Measurements from ENCODE around the gene OGG1.

Gene OGG1

DNA sequence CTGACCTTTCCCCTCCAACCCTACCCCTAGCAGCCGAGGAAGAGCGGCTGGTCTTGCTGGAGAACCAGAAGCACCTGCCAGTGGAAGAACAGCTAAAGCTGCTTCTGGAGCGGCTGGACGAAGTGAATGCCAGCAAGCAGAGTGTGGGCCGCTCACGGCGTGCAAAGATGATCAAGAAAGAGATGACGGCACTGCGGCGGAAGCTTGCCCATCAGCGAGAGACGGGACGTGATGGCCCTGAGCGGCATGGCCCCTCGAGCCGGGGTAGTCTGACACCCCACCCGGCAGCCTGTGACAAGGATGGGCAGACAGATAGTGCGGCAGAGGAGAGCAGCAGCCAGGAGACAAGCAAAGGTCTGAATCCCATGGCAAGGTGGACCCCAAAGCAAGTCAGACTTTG is 6.2 kb upstream of the OGG1 start (continued):
- TF ChIP-seq, protein P1, sequence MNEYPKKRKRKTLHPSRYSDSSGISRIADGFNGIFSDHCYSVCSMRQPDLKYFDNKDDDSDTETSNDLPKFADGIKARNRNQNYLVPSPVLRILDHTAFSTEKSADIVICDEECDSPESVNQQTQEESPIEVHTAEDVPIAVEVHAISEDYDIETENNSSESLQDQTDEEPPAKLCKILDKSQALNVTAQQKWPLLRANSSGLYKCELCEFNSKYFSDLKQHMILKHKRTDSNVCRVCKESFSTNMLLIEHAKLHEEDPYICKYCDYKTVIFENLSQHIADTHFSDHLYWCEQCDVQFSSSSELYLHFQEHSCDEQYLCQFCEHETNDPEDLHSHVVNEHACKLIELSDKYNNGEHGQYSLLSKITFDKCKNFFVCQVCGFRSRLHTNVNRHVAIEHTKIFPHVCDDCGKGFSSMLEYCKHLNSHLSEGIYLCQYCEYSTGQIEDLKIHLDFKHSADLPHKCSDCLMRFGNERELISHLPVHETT (tag by site-specific recombination; IDR thresholded peaks at IDR 0.05): no peak
- TF ChIP-seq, protein P2, sequence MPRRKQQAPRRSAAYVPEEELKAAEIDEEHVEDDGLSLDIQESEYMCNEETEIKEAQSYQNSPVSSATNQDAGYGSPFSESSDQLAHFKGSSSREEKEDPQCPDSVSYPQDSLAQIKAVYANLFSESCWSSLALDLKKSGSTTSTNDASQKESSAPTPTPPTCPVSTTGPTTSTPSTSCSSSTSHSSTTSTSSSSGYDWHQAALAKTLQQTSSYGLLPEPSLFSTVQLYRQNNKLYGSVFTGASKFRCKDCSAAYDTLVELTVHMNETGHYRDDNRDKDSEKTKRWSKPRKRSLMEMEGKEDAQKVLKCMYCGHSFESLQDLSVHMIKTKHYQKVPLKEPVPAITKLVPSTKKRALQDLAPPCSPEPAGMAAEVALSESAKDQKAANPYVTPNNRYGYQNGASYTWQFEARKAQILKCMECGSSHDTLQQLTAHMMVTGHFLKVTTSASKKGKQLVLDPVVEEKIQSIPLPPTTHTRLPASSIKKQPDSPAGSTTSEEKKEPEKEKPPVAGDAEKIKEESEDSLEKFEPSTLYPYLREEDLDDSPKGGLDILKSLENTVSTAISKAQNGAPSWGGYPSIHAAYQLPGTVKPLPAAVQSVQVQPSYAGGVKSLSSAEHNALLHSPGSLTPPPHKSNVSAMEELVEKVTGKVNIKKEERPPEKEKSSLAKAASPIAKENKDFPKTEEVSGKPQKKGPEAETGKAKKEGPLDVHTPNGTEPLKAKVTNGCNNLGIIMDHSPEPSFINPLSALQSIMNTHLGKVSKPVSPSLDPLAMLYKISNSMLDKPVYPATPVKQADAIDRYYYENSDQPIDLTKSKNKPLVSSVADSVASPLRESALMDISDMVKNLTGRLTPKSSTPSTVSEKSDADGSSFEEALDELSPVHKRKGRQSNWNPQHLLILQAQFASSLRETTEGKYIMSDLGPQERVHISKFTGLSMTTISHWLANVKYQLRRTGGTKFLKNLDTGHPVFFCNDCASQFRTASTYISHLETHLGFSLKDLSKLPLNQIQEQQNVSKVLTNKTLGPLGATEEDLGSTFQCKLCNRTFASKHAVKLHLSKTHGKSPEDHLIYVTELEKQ (tag by site-specific recombination; IDR thresholded peaks at IDR 0.05; ENCODE audit: borderline replicate concordance): no peak
- TF ChIP-seq ZNF311 (tag by site-specific recombination; IDR thresholded peaks at IDR 0.05; ENCODE audit: borderline replicate concordance): no peak
- no peak for TF ChIP-seq ZEB2 (tag by site-specific recombination; IDR thresholded peaks at IDR 0.05)
- TF ChIP-seq ZNF324 (tag by site-specific recombination; IDR thresholded peaks at IDR 0.05): no peak
- TF ChIP-seq ZNF133 (tag by site-specific recombination; IDR thresholded peaks at IDR 0.05): no peak
- no peak for TF ChIP-seq ZNF610 (tag by site-specific recombination; IDR thresholded peaks at IDR 0.05; ENCODE audit: borderline replicate concordance)
- TF ChIP-seq PRDM6 (tag by site-specific recombination; IDR thresholded peaks at IDR 0.05): no peak

DNA sequence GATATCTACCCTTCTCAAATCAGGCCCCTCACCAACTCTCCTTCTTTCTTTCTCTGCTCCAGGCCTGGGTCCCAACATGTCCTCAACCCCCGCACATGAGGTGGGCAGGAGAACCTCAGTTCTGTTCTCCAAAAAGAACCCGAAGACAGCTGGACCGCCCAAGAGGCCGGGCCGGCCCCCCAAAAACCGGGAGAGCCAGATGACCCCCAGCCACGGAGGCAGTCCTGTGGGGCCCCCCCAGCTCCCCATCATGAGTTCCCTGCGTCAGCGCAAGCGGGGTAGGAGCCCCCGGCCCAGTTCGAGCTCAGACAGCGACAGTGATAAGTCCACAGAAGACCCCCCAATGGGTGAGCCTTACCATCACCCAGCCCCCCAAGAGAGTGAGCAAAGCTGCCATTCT is 5.6 kb upstream of the OGG1 start:
- TF ChIP-seq ZNF335 (tag by site-specific recombination; conservative IDR thresholded peaks at IDR 0.05): no peak
- TF ChIP-seq ZNF658 (tag by site-specific recombination; IDR thresholded peaks at IDR 0.05): no peak
- no peak for TF ChIP-seq PATZ1 (tag by site-specific recombination; IDR thresholded peaks at IDR 0.05)
- TF ChIP-seq ZNF670 (tag by site-specific recombination; IDR thresholded peaks at IDR 0.05; ENCODE audit: low read depth): no peak
- no peak for TF ChIP-seq ZNF544 (tag by site-specific recombination; IDR thresholded peaks at IDR 0.05)
- TF ChIP-seq ZNF248 (tag by site-specific recombination; IDR thresholded peaks at IDR 0.05): no peak
- TF ChIP-seq ZBTB10 (tag by site-specific recombination; IDR thresholded peaks at IDR 0.05): no peak
- no peak for TF ChIP-seq ZNF274 (IDR thresholded peaks at IDR 0.05; ENCODE audit: low read length)
- no peak for TF ChIP-seq ZNF274 (tag by site-specific recombination; IDR thresholded peaks at IDR 0.05; ENCODE audit: borderline replicate concordance)
- no peak overlapping the region for H3K27ac ChIP-seq (ENCODE audit: extremely low read depth, low read depth, low read length)

More for the DNA sequence above, 5.6 kb upstream of the OGG1 start:
- Histone ChIP-seq H3K4me1 (ENCODE audit: control insufficient read depth, insufficient read depth, low read length) (no peaks in the 10 kb centered on the region), H3K36me3 (ENCODE audit: control insufficient read depth in 2 of 2, insufficient read depth in 1 of 2, low read length in 2 of 2) (peaks cover 17 to 100% of the 10 kb centered on the region in 2 experiments), H3K9me3 (ENCODE audit: control insufficient read depth, insufficient read depth, low read depth, low read length) (no peaks in the 10 kb centered on the region), H3K4me3 (ENCODE audit: low read depth, low read length) (no peak overlapping the region)
- CTCF ChIA-PET: interaction anchor here (0.6 to 0.9 kb wide), 3 partner anchors 9 to 63 kb away, joined by 3 to 5 read pairs (median 3); no protein-coding TSS in a partner anchor
- POLR2A ChIA-PET: no interaction called here

All from HEK293 (cell line).